ENCODE data around the gene TTI1.

DNA sequence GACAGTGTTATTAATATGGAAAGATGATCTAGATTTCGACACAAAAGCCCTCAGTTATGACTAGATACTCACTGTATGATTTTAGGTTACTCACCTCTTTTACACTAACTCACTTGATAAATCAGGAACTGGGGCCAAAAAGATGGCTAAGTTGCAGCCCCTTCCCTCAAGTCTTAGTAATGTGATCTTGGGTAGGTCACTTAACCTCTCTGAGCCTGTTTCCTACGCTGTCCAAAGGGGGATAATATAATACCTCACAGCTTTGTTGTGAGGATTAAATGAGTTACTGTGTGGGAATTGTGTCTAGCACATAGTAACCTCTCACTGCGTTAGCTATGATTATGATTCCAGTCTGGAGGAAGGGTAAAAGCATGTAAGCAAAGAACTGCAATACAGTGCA lies 1.3 kb downstream of the TTI1 start:
- TF ChIP-seq, protein P1, sequence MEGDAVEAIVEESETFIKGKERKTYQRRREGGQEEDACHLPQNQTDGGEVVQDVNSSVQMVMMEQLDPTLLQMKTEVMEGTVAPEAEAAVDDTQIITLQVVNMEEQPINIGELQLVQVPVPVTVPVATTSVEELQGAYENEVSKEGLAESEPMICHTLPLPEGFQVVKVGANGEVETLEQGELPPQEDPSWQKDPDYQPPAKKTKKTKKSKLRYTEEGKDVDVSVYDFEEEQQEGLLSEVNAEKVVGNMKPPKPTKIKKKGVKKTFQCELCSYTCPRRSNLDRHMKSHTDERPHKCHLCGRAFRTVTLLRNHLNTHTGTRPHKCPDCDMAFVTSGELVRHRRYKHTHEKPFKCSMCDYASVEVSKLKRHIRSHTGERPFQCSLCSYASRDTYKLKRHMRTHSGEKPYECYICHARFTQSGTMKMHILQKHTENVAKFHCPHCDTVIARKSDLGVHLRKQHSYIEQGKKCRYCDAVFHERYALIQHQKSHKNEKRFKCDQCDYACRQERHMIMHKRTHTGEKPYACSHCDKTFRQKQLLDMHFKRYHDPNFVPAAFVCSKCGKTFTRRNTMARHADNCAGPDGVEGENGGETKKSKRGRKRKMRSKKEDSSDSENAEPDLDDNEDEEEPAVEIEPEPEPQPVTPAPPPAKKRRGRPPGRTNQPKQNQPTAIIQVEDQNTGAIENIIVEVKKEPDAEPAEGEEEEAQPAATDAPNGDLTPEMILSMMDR (IDR thresholded peaks at IDR 0.05; ENCODE audit: insufficient read depth, low read depth, low read length): no peak
- TF ChIP-seq EZH2 (IDR thresholded peaks at IDR 0.05; ENCODE audit: insufficient read depth, low read length): no peak
